Measurements from ENCODE around the gene GOLGB1.

GRCh38 chr3:121651684-121652083 lies 97.9 kb downstream of the GOLGB1 start:
- TF ChIP-seq, protein P1, sequence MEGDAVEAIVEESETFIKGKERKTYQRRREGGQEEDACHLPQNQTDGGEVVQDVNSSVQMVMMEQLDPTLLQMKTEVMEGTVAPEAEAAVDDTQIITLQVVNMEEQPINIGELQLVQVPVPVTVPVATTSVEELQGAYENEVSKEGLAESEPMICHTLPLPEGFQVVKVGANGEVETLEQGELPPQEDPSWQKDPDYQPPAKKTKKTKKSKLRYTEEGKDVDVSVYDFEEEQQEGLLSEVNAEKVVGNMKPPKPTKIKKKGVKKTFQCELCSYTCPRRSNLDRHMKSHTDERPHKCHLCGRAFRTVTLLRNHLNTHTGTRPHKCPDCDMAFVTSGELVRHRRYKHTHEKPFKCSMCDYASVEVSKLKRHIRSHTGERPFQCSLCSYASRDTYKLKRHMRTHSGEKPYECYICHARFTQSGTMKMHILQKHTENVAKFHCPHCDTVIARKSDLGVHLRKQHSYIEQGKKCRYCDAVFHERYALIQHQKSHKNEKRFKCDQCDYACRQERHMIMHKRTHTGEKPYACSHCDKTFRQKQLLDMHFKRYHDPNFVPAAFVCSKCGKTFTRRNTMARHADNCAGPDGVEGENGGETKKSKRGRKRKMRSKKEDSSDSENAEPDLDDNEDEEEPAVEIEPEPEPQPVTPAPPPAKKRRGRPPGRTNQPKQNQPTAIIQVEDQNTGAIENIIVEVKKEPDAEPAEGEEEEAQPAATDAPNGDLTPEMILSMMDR (IDR thresholded peaks at IDR 0.05; ENCODE audit: poor library complexity): no peak
- TF ChIP-seq EZH2phosphoT487 (IDR thresholded peaks at IDR 0.05; ENCODE audit: low read depth, severe bottlenecking, unreplicated experiment) (no peak), EZH2 (IDR thresholded peaks at IDR 0.05; ENCODE audit: borderline replicate concordance) (no peak)
